B cell (primary cell): ENCODE results near the gene TMEM209. TPM values are rescaled to one million over a fixed set of nuclear protein-coding genes. Genes with fewer than 3 reads are reported as not detected.
"Not testable (repeated sequence)": the region's sequence is repeated elsewhere in the genome, so short reads cannot be mapped to it uniquely, and the experiment has no call there.

Source experiments
- ATAC-seq: fragments of 200-7000 bp; cut with Tn5 transposase; one replicate; pipeline ENCODE4 v1.10.0; 2021; ENCODE audit warnings: low read depth, mild to moderate bottlenecking, moderate number of reproducible peaks, moderate library complexity
- CTCF ChIA-PET: fragments of 350-600 bp; sonication (Branson Sonifier 250); formaldehyde crosslinking; loops from one replicate; lab custom pipeline; 2021; ENCODE audit warnings: antibody characterized with exemption, inconsistent platforms; lab: Charles Lee
- POLR2A ChIA-PET: fragments of 350-600 bp; sonication (Branson Sonifier 250); formaldehyde crosslinking; loops from one replicate; lab custom pipeline; 2021; ENCODE audit warnings: antibody characterized with exemption; lab: Charles Lee
- DNase-seq: peaks from one replicate; pipeline ENCODE4 v3.0.0; 2013
- H2AFZ ChIP-seq: 2 replicates; pipeline ENCODE4 v1.6.1; 2012; ENCODE audit warnings: mild to moderate bottlenecking, low read depth, low read length; ENCODE audit not compliant: insufficient read depth, poor library complexity, severe bottlenecking
- H3K27ac ChIP-seq, 2 donors: 1 replicate in 1 of 2; 2 replicates in 1 of 2; pipeline ENCODE4 v1.5.1; 2012 to 2013; ENCODE audit warnings: low read length in 2 of 2, mild to moderate bottlenecking in 2 of 2, moderate library complexity in 1 of 2
- H3K27me3 ChIP-seq, 4 experiments: fragments of 200-600 bp in 1 of 4; sonication (generic) in 1 of 4; replicated peaks in 1 of 4; 1 replicate in 2 of 4; 2 replicates in 2 of 4; pipeline versions ENCODE4 v1.6.1 to v1.7.0; 2013 to 2016; ENCODE audit warnings: low read length in 3 of 4, mild to moderate bottlenecking in 2 of 4, mixed read lengths in 1 of 4, moderate library complexity in 1 of 4; ENCODE audit not compliant: insufficient read depth in 4 of 4, control insufficient read depth in 3 of 4; ENCODE audit errors: control extremely low read depth in 1 of 4
- H3K36me3 ChIP-seq, 2 experiments: replicated peaks in 1 of 2; 1 replicate in 1 of 2; 2 replicates in 1 of 2; pipeline versions ENCODE4 v1.6.1 to v1.7.1; 2013; ENCODE audit warnings: low read length in 1 of 2; ENCODE audit not compliant: insufficient read depth in 2 of 2, control insufficient read depth in 1 of 2; ENCODE audit errors: control extremely low read depth in 1 of 2, extremely low read depth in 1 of 2
- H3K4me1 ChIP-seq, 2 donors: fragments of 200-600 bp in 1 of 2; sonication (generic) in 1 of 2; 1 replicate in 1 of 2; 2 replicates in 1 of 2; pipeline versions ENCODE4 v1.5.1 to v1.6.1; 2013 to 2017; ENCODE audit warnings: low read length in 2 of 2; ENCODE audit not compliant: control insufficient read depth in 2 of 2, insufficient read depth in 2 of 2
- H3K4me2 ChIP-seq: replicated peaks from 2 replicates; pipeline ENCODE3; 2012; ENCODE audit warnings: mild to moderate bottlenecking, low read depth, low read length; ENCODE audit not compliant: poor library complexity, severe bottlenecking
- H3K4me3 ChIP-seq, 5 experiments: fragments of 200-600 bp in 1 of 5; sonication (generic) in 1 of 5; 1 replicate in 3 of 5; 2 replicates in 2 of 5; pipeline versions ENCODE4 v1.5.1 to v1.7.0; 2011 to 2016; ENCODE audit warnings: low read length in 4 of 5, mild to moderate bottlenecking in 4 of 5, low read depth in 2 of 5, control low read depth in 1 of 5, moderate library complexity in 1 of 5; ENCODE audit not compliant: insufficient read depth in 1 of 5; ENCODE audit errors: control extremely low read depth in 1 of 5, extremely low read depth in 1 of 5
- H3K79me2 ChIP-seq: fragments of 200-600 bp; sonication (generic); one replicate; pipeline ENCODE4 v1.6.0; 2016; ENCODE audit warnings: low read length; ENCODE audit not compliant: control insufficient read depth, insufficient read depth
- H3K9ac ChIP-seq: fragments of 200-600 bp; sonication (generic); 2 replicates; pipeline ENCODE4 v1.6.1; 2017; ENCODE audit warnings: mild to moderate bottlenecking, low read length, moderate library complexity
- H3K9me3 ChIP-seq, 3 donors: one replicate each; pipeline versions ENCODE4 v1.6.1 to v1.7.1; 2013; ENCODE audit warnings: low read length in 2 of 3; ENCODE audit not compliant: control insufficient read depth in 2 of 3, insufficient read depth in 1 of 3; ENCODE audit errors: control extremely low read depth in 1 of 3
- H4K20me1 ChIP-seq: 2 replicates; pipeline ENCODE4 v1.6.0; 2012; ENCODE audit warnings: mild to moderate bottlenecking, low read length; ENCODE audit not compliant: insufficient read depth, control insufficient read depth, poor library complexity, severe bottlenecking
- H3K27ac Mint-ChIP-seq: one replicate; pipeline ENCODE4 v1.8.0; 2021; ENCODE audit warnings: mixed read lengths
- H3K27me3 Mint-ChIP-seq: one replicate; pipeline ENCODE4 v1.8.0; 2021; ENCODE audit warnings: mixed read lengths
- H3K4me1 Mint-ChIP-seq: one replicate; pipeline ENCODE4 v1.8.0; 2021; ENCODE audit warnings: mixed read lengths
- H3K4me3 Mint-ChIP-seq: one replicate; pipeline ENCODE4 v1.8.0; 2021; ENCODE audit warnings: mixed read lengths
- H3K9me3 Mint-ChIP-seq: one replicate; pipeline ENCODE4 v1.8.0; 2022; ENCODE audit warnings: mixed read lengths; ENCODE audit not compliant: insufficient read depth
- WGBS: methylation state at CpG from one replicate; pipeline ENCODE4 v1.1.5; 2013; ENCODE audit warnings: missing lambda C conversion rate; ENCODE audit not compliant: insufficient coverage; 5-methylcytosine and 5-hydroxymethylcytosine counted together
- intact Hi-C: fragments of 100-400 bp; cut with micrococcal nuclease; formaldehyde crosslinking; loops from one replicate; pipeline ENCODE4 v1.10.0; 2022
- polyA plus RNA-seq: library from polyadenylated mRNA; depleted of rRNA; stranded (reverse); fragments of >200 nt; gene quantifications from 2 replicates; pipeline ENCODE4 v1.2.3, GENCODE V29; 2012
- total RNA-seq, 2 donors: library from RNA; stranded (reverse); fragments of 120-200 nt in 1 of 2; gene quantifications; 1 replicate in 1 of 2; 2 replicates in 1 of 2; pipeline versions ENCODE4 v1.2.3 to v1.2.4, GENCODE V29; 2013 to 2022

Gene TMEM209
- total and polyA plus RNA-seq, 2 donors (not counting 1 experiment from before 2014, with no cell fraction given) = 15.8 to 35.8 TPM

- CTCF ChIA-PET, H3K9me3 Mint-ChIP-seq, H3K9ac ChIP-seq, POLR2A ChIA-PET, H3K27ac ChIP-seq, H3K4me3 ChIP-seq, ATAC-seq, H4K20me1 ChIP-seq, H3K4me3 Mint-ChIP-seq, H3K27me3 Mint-ChIP-seq, H3K4me2 ChIP-seq, intact Hi-C loops, H3K9me3 ChIP-seq, H3K36me3 ChIP-seq, H3K27me3 ChIP-seq, DNase-seq, H3K27ac Mint-ChIP-seq, H3K4me1 ChIP-seq, H3K4me1 Mint-ChIP-seq, H2AFZ ChIP-seq, H3K79me2 ChIP-seq: not testable (repeated sequence)
- WGBS = no CpG with 5 or more reads among the region's 1 CpG
These were observed 41.3 kb upstream of the TMEM209 start for GRCh38 chr7:130246491-130246890.

DNA sequence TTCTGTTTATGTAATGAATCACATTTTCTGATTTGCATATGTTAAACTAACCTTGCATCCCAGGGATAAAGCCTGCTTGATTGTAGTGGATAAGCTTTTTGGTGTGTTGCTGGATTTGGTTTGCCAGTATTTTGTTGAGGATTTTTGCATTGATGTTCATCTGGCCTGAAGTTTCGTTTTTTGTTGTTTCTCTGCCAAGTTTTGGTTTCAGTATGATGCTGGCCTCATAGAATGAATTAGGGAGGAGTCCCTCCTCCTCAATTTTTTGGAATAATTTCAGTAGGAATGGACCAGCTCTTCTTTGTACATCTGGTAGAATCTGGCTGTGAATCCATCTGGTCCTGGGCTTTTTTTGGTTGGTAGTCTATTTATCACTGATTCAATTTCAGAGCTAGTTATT, 38.3 kb upstream of the TMEM209 start:
- H3K4me1 Mint-ChIP-seq, H3K27ac ChIP-seq, H3K27me3 Mint-ChIP-seq, H2AFZ ChIP-seq, H3K9me3 Mint-ChIP-seq, H3K79me2 ChIP-seq, POLR2A ChIA-PET, H3K27ac Mint-ChIP-seq, H3K36me3 ChIP-seq, H3K9me3 ChIP-seq, H3K4me3 ChIP-seq, H4K20me1 ChIP-seq, H3K4me1 ChIP-seq, H3K4me2 ChIP-seq, H3K9ac ChIP-seq, ATAC-seq, H3K27me3 ChIP-seq, H3K4me3 Mint-ChIP-seq, DNase-seq: not testable (repeated sequence)
- intact Hi-C loops = loop anchor here (2.0 kb wide), 1 partner anchor 589 kb away; no protein-coding TSS in a partner anchor
- 57% methylated on average over 1 of the region's 1 CpG for WGBS
- CTCF ChIA-PET = interaction anchor here (1.9 kb wide), 1 partner anchor 514 kb away, joined by 9 read pairs; no protein-coding TSS in a partner anchor
